Naive thymus-derived CD4-positive, alpha-beta T cell (primary cell): ENCODE data around the gene CDH23. TPM values are rescaled to one million over a fixed set of nuclear protein-coding genes. Genes with fewer than 3 reads are reported as not detected.

Experiments
- ATAC-seq: fragments of 150-1000 bp; cut with Tn5 transposase; 2 replicates; pipeline ENCODE4 v1.10.0; 2021; ENCODE audit warnings: mild to moderate bottlenecking, moderate library complexity
- CTCF ChIA-PET: fragments of 350-600 bp; sonication (Branson Sonifier 250); formaldehyde crosslinking; loops from one replicate; lab custom pipeline; 2021; ENCODE audit warnings: antibody characterized with exemption; lab: Charles Lee
- POLR2A ChIA-PET: fragments of 350-600 bp; sonication (Branson Sonifier 250); formaldehyde crosslinking; loops from one replicate; lab custom pipeline; 2021; ENCODE audit warnings: antibody characterized with exemption, inconsistent platforms; lab: Charles Lee
- DNase-seq, 9 donors: peaks; one replicate each; pipeline versions ENCODE4 v3.0.0 to v3.0.0-alpha.2; 2020 to 2022; ENCODE audit warnings: mixed read lengths in 1 of 9
- H3K27ac ChIP-seq: one replicate; pipeline ENCODE4 v1.7.0; 2013; ENCODE audit warnings: mild to moderate bottlenecking, low read depth, low read length, moderate library complexity
- H3K27me3 ChIP-seq, 2 donors: one replicate each; pipeline ENCODE4 v1.7.0; 2013; ENCODE audit warnings: low read length in 2 of 2, mild to moderate bottlenecking in 2 of 2, moderate library complexity in 2 of 2; ENCODE audit not compliant: control insufficient read depth in 2 of 2, insufficient read depth in 2 of 2
- H3K36me3 ChIP-seq, 3 experiments: 1 replicate in 2 of 3; 2 replicates in 1 of 3; pipeline ENCODE4 v1.7.0; 2013; ENCODE audit warnings: low read length in 3 of 3, mild to moderate bottlenecking in 3 of 3, moderate library complexity in 1 of 3; ENCODE audit not compliant: insufficient read depth in 3 of 3, control insufficient read depth in 2 of 3
- H3K4me1 ChIP-seq, 2 donors: one replicate each; pipeline ENCODE4 v1.7.0; 2013; ENCODE audit warnings: low read length in 2 of 2, mild to moderate bottlenecking in 2 of 2, moderate library complexity in 1 of 2; ENCODE audit not compliant: control insufficient read depth in 2 of 2, insufficient read depth in 2 of 2
- H3K4me3 ChIP-seq: 2 replicates; pipeline ENCODE4 v1.7.0; 2013; ENCODE audit warnings: mild to moderate bottlenecking, low read length
- H3K9me3 ChIP-seq, 3 experiments: 1 replicate in 2 of 3; 2 replicates in 1 of 3; pipeline ENCODE4 v1.7.0; 2013; ENCODE audit warnings: low read length in 3 of 3; ENCODE audit not compliant: control insufficient read depth in 2 of 3
- H3K27ac Mint-ChIP-seq, 9 donors: one replicate each; pipeline ENCODE4 v1.8.0; 2020 to 2022; ENCODE audit warnings: mixed read lengths in 9 of 9, mild to moderate bottlenecking in 8 of 9, moderate library complexity in 5 of 9, inconsistent platforms in 2 of 9
- H3K27me3 Mint-ChIP-seq, 5 donors: one replicate each; pipeline ENCODE4 v1.8.0; 2021 to 2022; ENCODE audit warnings: mixed read lengths in 5 of 5, mild to moderate bottlenecking in 1 of 5
- H3K36me3 Mint-ChIP-seq, 5 donors: one replicate each; pipeline ENCODE4 v1.8.0; 2020 to 2022; ENCODE audit warnings: mixed read lengths in 5 of 5, mild to moderate bottlenecking in 3 of 5, inconsistent platforms in 1 of 5
- H3K4me1 Mint-ChIP-seq, 7 donors: one replicate each; pipeline ENCODE4 v1.8.0; 2020 to 2022; ENCODE audit warnings: mixed read lengths in 7 of 7, mild to moderate bottlenecking in 3 of 7, inconsistent platforms in 1 of 7
- H3K4me3 Mint-ChIP-seq, 10 donors: one replicate each; pipeline ENCODE4 v1.8.0; 2020 to 2022; ENCODE audit warnings: mild to moderate bottlenecking in 10 of 10, mixed read lengths in 10 of 10, moderate library complexity in 6 of 10, inconsistent platforms in 2 of 10
- H3K9me3 Mint-ChIP-seq, 11 donors: one replicate each; pipeline ENCODE4 v1.8.0; 2020 to 2022; ENCODE audit warnings: mixed read lengths in 11 of 11, mild to moderate bottlenecking in 4 of 11, inconsistent platforms in 1 of 11, moderate library complexity in 1 of 11
- intact Hi-C, 2 donors: fragments of 100-400 bp; cut with micrococcal nuclease; formaldehyde crosslinking; loops; one replicate each; pipeline ENCODE4 v1.15.1; 2023
- polyA plus RNA-seq, 2 donors: library from polyadenylated mRNA; unstranded; fragments of 300-500 nt; fragmentation: Illumina TruSeq; gene quantifications; one replicate each; pipeline ENCODE4 v1.2.3, GENCODE V29; 2021
- total RNA-seq, 6 experiments: library from RNA in 5 of 6; stranded (reverse) in 5 of 6; gene quantifications; 1 replicate in 5 of 6; 2 replicates in 1 of 6; pipeline ENCODE4 v1.2.3 and lab custom pipeline; 2021 to 2026

The CDH23 gene
- total and polyA plus RNA-seq, 7 experiments from 2014 or later: 1.1 to 18.3 (median 7.9) TPM

DNA sequence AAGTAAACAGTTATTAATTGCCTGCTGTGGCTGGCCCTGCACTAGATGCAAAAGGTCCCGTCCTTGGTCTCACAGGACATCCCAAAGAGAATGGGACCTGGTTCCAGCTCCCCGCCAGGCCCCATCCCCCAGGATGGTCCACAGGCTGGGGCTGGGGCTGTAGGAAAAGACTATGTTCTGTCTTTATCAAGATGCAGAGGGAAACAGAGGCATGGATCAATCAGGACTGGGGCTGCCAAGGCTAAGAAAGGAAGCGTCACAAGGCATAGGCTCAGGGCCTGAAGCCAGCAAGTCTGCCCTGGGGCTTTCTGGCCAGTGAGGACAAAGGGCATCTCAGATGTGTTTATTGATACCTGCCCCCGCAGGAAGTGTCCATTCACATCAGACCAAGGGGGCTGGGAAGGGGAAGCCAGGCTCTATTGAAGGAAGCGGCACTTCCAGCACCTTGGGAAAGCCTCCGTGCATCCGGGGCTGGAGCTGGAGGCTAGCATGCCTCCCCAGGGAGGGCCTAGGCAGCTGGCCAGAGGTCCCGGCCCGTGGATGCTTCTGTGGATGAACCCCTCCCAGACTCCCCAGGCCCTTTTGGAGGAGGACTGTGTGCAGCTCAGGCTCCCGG lies 370.8 kb downstream of the CDH23 start:
- H3K4me3 Mint-ChIP-seq: peak overlapping the region; percentile 71 to 98 (median 87)
- Histone ChIP-seq H3K4me3 (no peak overlapping the region), H3K27me3 (no peaks in the 10 kb centered on the region), H3K4me1 (peaks cover 83 to 85% of the 10 kb centered on the region in 2 donors), H3K27ac (peak overlapping the region; percentile 93), H3K9me3 (no peaks in the 10 kb centered on the region), H3K36me3 (peaks cover 0 to 82% (median 18%) of the 10 kb centered on the region in 3 experiments)
- no peak for ATAC-seq
- ChIA-PET POLR2A (interaction anchor here (0.8 to 25.7 kb wide), 6 partner anchors 11 to 50 kb away, joined by 3 to 863 read pairs (median 4); no protein-coding TSS in a partner anchor), CTCF (interaction anchor here (2.0 to 3.0 kb wide), 5 partner anchors 11 to 59 kb away, joined by 8 to 15 read pairs (median 10); no protein-coding TSS in a partner anchor)
- H3K27ac Mint-ChIP-seq: peak overlapping the region; percentile 89 to 98 (median 95)
- H3K27me3 Mint-ChIP-seq: no peaks in the 10 kb centered on the region
- H3K4me1 Mint-ChIP-seq: peaks cover 69 to 94% (median 84%) of the 10 kb centered on the region in 7 donors
- H3K36me3 Mint-ChIP-seq: peaks cover 10 to 41% (median 12%) of the 10 kb centered on the region in 5 donors
- DNase-seq: no peak
- intact Hi-C loops: no loop called here
- no peaks in the 10 kb centered on the region for H3K9me3 Mint-ChIP-seq

DNA sequence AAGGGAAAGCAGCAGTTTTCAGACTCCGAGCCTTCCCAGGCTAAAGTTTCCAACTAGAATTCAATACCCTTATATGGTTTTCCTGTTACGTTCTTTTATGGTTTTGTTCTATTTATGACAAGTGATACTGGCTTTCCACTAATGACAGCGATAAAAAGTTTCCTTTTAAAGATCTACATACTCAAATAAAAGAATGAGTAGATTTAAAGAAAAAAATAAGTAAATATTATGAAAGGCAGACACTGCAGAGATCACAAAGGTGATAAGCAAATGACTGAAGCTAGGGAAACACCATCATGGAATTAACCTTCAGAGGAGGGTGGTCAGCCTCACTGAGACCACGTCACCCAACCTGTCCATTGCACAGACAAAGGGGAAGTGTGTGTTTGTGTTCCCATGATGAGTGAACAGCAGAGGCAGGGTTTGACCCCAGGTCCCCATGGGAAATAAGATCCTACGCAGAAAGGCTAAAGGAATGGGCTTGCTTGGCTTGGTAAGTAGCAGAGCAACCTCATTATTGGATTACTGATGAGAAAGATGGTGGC lies 372.6 kb downstream of the CDH23 start:
- peak overlapping the region; percentile 93 for H3K27ac ChIP-seq
- peak overlapping the region; percentile 91 for H3K4me3 ChIP-seq
- H3K4me1 Mint-ChIP-seq: peaks cover 58 to 84% (median 77%) of the 10 kb centered on the region in 7 donors
- ChIA-PET CTCF (interaction anchor here (0.6 to 2.8 kb wide), 7 partner anchors 12 to 62 kb away, joined by 3 to 14 read pairs (median 3); no protein-coding TSS in a partner anchor), POLR2A (interaction anchor here (0.6 to 25.7 kb wide), 10 partner anchors 22 to 171 kb away, joined by 3 to 863 read pairs (median 7); partner anchors contain the start of gene C10orf105)
- ATAC-seq (no peak), DNase-seq (peak in 1 of 9 donors; percentile 57)
- H3K4me1 ChIP-seq: peaks cover 70 to 78% of the 10 kb centered on the region in 2 donors
- no peaks in the 10 kb centered on the region for H3K27me3 ChIP-seq
- peak overlapping the region; percentile 86 to 98 (median 95) for H3K4me3 Mint-ChIP-seq
- intact Hi-C loops: loop anchor here (1.0 kb wide), 4 partner anchors 12 to 43 kb away; no protein-coding TSS in a partner anchor
- peak overlapping the region; percentile 89 to 98 (median 93) for H3K27ac Mint-ChIP-seq
- H3K9me3 ChIP-seq: no peaks in the 10 kb centered on the region
- no peaks in the 10 kb centered on the region for H3K27me3 Mint-ChIP-seq
- H3K36me3 Mint-ChIP-seq: peaks cover 6 to 41% (median 11%) of the 10 kb centered on the region in 5 donors
- H3K9me3 Mint-ChIP-seq: peaks cover 0 to 4% (median 0%) of the 10 kb centered on the region in 11 donors
- peaks cover 0 to 71% (median 11%) of the 10 kb centered on the region in 3 experiments for H3K36me3 ChIP-seq

DNA sequence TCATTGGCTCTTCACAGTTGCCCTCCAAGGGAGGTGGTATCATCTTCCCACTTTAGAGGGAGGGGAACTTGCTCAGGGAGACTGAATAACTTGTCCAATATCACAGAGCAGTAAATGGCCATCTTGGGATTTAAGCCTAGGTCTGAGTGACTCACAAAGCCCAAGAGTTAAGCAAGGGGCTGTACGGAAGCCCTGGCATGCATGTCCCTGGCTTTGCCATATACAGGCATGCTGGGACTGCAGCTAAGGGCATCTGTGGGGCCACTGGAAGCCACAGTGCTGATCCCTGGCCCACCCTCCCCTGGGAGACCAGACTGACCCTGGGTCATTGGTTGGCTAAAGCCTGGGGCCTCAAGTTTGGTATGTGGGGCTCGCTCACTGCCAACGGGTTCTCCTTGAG lies 373.5 kb downstream of the CDH23 start:
- H3K9me3 ChIP-seq: no peaks in the 10 kb centered on the region
- peaks cover 58 to 84% (median 79%) of the 10 kb centered on the region in 7 donors for H3K4me1 Mint-ChIP-seq
- H3K36me3 Mint-ChIP-seq: peaks cover 6 to 41% (median 11%) of the 10 kb centered on the region in 5 donors
- H3K27ac Mint-ChIP-seq: peak overlapping the region; percentile 89 to 98 (median 93)
- ATAC-seq (no peak), DNase-seq (no peak)
- no peaks in the 10 kb centered on the region for H3K27me3 ChIP-seq
- POLR2A ChIA-PET: interaction anchor here (0.9 to 25.7 kb wide), 7 partner anchors 23 to 76 kb away, joined by 3 to 863 read pairs (median 12); partner anchors contain the start of gene C10orf105
- CTCF ChIA-PET: interaction anchor here (0.9 to 2.4 kb wide), 4 partner anchors 13 to 63 kb away, joined by 3 to 14 read pairs (median 3); no protein-coding TSS in a partner anchor
- peak overlapping the region; percentile 91 for H3K4me3 ChIP-seq
- H3K27me3 Mint-ChIP-seq: no peaks in the 10 kb centered on the region
- H3K4me3 Mint-ChIP-seq: peak overlapping the region; percentile 86 to 98 (median 95)
- H3K36me3 ChIP-seq: peaks cover 0 to 62% (median 11%) of the 10 kb centered on the region in 3 experiments
- peaks cover 70 to 74% of the 10 kb centered on the region in 2 donors for H3K4me1 ChIP-seq
- H3K27ac ChIP-seq: peak overlapping the region; percentile 93
- intact Hi-C loops: no loop called here
- peaks cover 0 to 5% (median 0%) of the 10 kb centered on the region in 11 donors for H3K9me3 Mint-ChIP-seq

DNA sequence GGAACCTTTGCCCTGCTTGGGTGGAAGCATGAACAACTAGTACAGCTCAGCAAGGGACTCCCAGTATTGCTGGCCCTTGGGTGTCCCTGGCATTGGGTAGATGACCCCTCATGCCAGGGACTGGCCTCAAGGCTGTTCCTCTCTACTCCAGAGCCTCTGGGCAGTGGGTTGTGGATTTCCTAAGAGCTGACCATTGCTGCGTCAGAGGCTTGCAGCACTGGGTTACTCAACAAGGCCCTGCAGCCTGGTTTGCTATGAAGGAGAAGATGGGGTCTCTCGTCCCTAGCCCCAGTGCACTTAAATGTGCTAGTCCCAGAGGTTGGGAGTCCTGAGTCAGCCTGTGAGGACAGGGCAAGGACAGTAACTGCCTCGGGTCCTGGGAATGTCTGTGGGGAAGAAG lies 374.1 kb downstream of the CDH23 start:
- peak overlapping the region; percentile 85 to 98 (median 94) for H3K27ac Mint-ChIP-seq
- H3K9me3 Mint-ChIP-seq: peaks cover 0 to 5% (median 0%) of the 10 kb centered on the region in 11 donors

DNA sequence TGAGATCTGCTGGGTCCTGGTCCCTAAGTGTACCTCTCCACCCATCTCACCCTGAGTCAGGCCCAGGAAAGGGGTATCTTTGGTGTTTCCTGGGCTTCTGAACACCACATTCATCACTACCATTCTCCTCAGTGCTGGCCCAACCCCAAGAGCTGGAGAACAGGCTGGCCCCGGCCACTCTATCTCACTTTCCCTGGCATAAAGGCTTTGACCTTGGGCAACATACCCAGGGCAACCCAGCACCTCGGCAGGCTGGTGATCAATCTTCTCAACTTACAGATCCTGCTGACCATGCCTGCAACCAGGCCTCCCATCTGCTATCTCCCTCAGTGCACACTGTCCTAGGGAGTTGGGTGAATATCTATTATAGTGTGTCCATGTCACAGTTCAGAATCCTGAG lies 374.5 kb downstream of the CDH23 start:
- Histone ChIP-seq H3K4me3 (peak overlapping the region; percentile 91), H3K27me3 (no peaks in the 10 kb centered on the region), H3K27ac (peak overlapping the region; percentile 93), H3K36me3 (peaks cover 0 to 53% (median 11%) of the 10 kb centered on the region in 3 experiments), H3K4me1 (peaks cover 71 to 77% of the 10 kb centered on the region in 2 donors), H3K9me3 (no peaks in the 10 kb centered on the region)
- H3K36me3 Mint-ChIP-seq: peaks cover 6 to 36% (median 11%) of the 10 kb centered on the region in 5 donors
- ChIA-PET CTCF (interaction anchor here (0.6 to 5.4 kb wide), 11 partner anchors 14 to 1371 kb away, joined by 3 to 48 read pairs (median 23); no protein-coding TSS in a partner anchor), POLR2A (interaction anchor here (0.7 to 25.7 kb wide), 7 partner anchors 24 to 314 kb away, joined by 3 to 863 read pairs (median 41); no protein-coding TSS in a partner anchor)
- intact Hi-C loops: no loop called here
- peaks cover 0 to 5% (median 0%) of the 10 kb centered on the region in 11 donors for H3K9me3 Mint-ChIP-seq
- no peaks in the 10 kb centered on the region for H3K27me3 Mint-ChIP-seq
- ATAC-seq (no peak), DNase-seq (no peak)
- peak overlapping the region; percentile 86 to 98 (median 95) for H3K4me3 Mint-ChIP-seq
- H3K4me1 Mint-ChIP-seq: peaks cover 60 to 84% (median 79%) of the 10 kb centered on the region in 7 donors
- peak overlapping the region; percentile 80 to 98 (median 93) for H3K27ac Mint-ChIP-seq

More for the DNA sequence above, 374.1 kb downstream of the CDH23 start:
- POLR2A ChIA-PET: interaction anchor here (5.1 to 25.7 kb wide), 3 partner anchors 24 to 44 kb away, joined by 41 to 863 read pairs (median 136); no protein-coding TSS in a partner anchor
- DNase-seq: no peak
- Mint-ChIP-seq H3K4me1 (peaks cover 58 to 84% (median 79%) of the 10 kb centered on the region in 7 donors), H3K36me3 (peaks cover 6 to 39% (median 11%) of the 10 kb centered on the region in 5 donors), H3K4me3 (peak overlapping the region; percentile 86 to 98 (median 95)), H3K27me3 (no peaks in the 10 kb centered on the region)
- CTCF ChIA-PET: interaction anchor here (0.6 to 4.4 kb wide), 5 partner anchors 14 to 1371 kb away, joined by 3 to 38 read pairs (median 23); no protein-coding TSS in a partner anchor
- no peaks in the 10 kb centered on the region for H3K9me3 ChIP-seq
- H3K36me3 ChIP-seq: peaks cover 0 to 57% (median 11%) of the 10 kb centered on the region in 3 experiments
- H3K4me1 ChIP-seq: peaks cover 70 to 75% of the 10 kb centered on the region in 2 donors
- H3K4me3 ChIP-seq: peak overlapping the region; percentile 91
- no peak for ATAC-seq
- H3K27ac ChIP-seq: peak overlapping the region; percentile 93
- intact Hi-C loops: no loop called here
- H3K27me3 ChIP-seq: no peaks in the 10 kb centered on the region
